Esophagus muscularis mucosa (tissue), 4 donors: Measurements from ENCODE around the gene KCNJ15. TPM values are rescaled to one million over a fixed set of nuclear protein-coding genes. Genes with fewer than 3 reads are reported as not detected.
A peak's percentile ranks its signal among the peaks of the same experiment; 100 is the strongest.

ENCODE experiments used
- DNase-seq: peaks from one replicate; pipeline ENCODE4 v3.0.0-alpha.2; 2017; ENCODE audit errors: extremely low spot score
- H3K27ac ChIP-seq, 4 donors: fragments of 200-600 bp; sonication (generic); replicated peaks in 1 of 4; 1 replicate in 3 of 4; 2 replicates in 1 of 4; pipeline ENCODE4 v1.5.1; 2016 to 2019; ENCODE audit warnings: mild to moderate bottlenecking in 1 of 4
- H3K27me3 ChIP-seq, 4 donors: fragments of 200-600 bp; sonication (generic); one replicate each; pipeline versions ENCODE4 v1.5.1 to v1.6.0; 2016 to 2019
- H3K36me3 ChIP-seq, 4 donors: fragments of 200-600 bp; sonication (generic); one replicate each; pipeline ENCODE4 v1.5.1; 2016 to 2019
- H3K4me1 ChIP-seq, 4 donors: fragments of 200-600 bp; sonication (generic); one replicate each; pipeline ENCODE4 v1.5.1; 2016 to 2019
- H3K4me3 ChIP-seq, 4 donors: fragments of 200-600 bp; sonication (generic); 1 replicate in 2 of 4; 2 replicates in 2 of 4; pipeline ENCODE4 v1.5.1; 2016 to 2019; ENCODE audit warnings: mild to moderate bottlenecking in 4 of 4, moderate library complexity in 1 of 4
- H3K9me3 ChIP-seq, 4 donors: fragments of 200-600 bp; sonication (generic); 1 replicate in 3 of 4; 2 replicates in 1 of 4; pipeline ENCODE4 v1.5.1; 2016 to 2019
- EP300 ChIP-seq: sonication (generic); formaldehyde crosslinking; IDR thresholded peaks from one replicate; pipeline ENCODE4 v1.6.1; 2017; ENCODE audit warnings: antibody characterized with exemption
- POLR2A ChIP-seq: fragments of 450-650 bp; IDR thresholded peaks from one replicate; pipeline ENCODE4 v1.6.1; 2017; ENCODE audit warnings: antibody characterized with exemption, moderate library complexity, mild to moderate bottlenecking, low read depth
- POLR2AphosphoS5 ChIP-seq, 2 donors: sonication (generic); formaldehyde crosslinking; IDR thresholded peaks; one replicate each; pipeline ENCODE4 v1.6.1; 2017; ENCODE audit warnings: antibody characterized with exemption in 2 of 2
- WGBS: methylation state at CpG from one replicate; pipeline ENCODE4 v1.1.5; 2018; 5-methylcytosine and 5-hydroxymethylcytosine counted together
- intact Hi-C: fragments of 100-400 bp; cut with DNase I; formaldehyde crosslinking; loops from one replicate; pipeline ENCODE4 v1.15.1; 2023
- total RNA-seq, 4 donors: library from RNA; depleted of rRNA; stranded (reverse); fragments of >200 nt; gene quantifications; one replicate each; pipeline versions ENCODE4 v1.1.0 to v1.2.1, GENCODE V29; 2016
- TF ChIP-seq, protein P1 (sequence below), 3 experiments: fragments of 200-600 bp in 2 of 3; fragments of 450-650 bp in 1 of 3; sonication (generic) in 2 of 3; IDR thresholded peaks; one replicate each; pipeline ENCODE4 v1.5.1; 2017 to 2019; ENCODE audit warnings: antibody characterized with exemption in 3 of 3, mild to moderate bottlenecking in 2 of 3, moderate library complexity in 1 of 3

The KCNJ15 gene
- total RNA-seq, 4 donors from 2014 or later: 1.2 to 1.6 TPM; not detected in 2

DNA sequence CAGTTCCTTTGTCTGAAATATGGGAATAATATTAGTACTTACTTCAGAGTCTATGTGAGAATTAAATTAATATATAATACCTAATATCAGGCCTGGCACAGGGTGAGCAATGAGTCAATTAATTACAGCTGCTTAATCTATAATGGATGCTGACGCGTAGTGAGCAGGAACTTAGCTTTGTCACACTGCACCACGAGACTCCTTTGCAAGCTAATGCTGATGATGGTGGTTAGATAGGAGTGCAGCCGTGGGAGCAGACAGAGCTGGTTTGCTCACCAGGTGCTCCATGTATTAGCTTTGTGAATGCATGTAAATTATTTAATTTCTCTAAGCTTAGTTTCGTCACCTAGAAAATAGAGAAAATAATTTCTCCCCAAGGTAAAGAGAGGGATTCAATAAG is 35.1 kb downstream of the KCNJ15 start:
- DNase-seq: no peak
- no peaks in the 10 kb centered on the region for H3K9me3 ChIP-seq
- H3K27ac ChIP-seq: no peak overlapping the region
- H3K27me3 ChIP-seq: peaks cover 0 to 5% (median 0%) of the 10 kb centered on the region in 4 donors
- no peak for TF ChIP-seq POLR2A
- no peaks in the 10 kb centered on the region for H3K36me3 ChIP-seq
- no peak overlapping the region for H3K4me3 ChIP-seq
- H3K4me1 ChIP-seq: peaks cover 5 to 12% (median 7%) of the 10 kb centered on the region in 4 donors
- WGBS: 89% methylated on average over 5 of the region's 5 CpGs
- intact Hi-C loops: no loop called here

DNA sequence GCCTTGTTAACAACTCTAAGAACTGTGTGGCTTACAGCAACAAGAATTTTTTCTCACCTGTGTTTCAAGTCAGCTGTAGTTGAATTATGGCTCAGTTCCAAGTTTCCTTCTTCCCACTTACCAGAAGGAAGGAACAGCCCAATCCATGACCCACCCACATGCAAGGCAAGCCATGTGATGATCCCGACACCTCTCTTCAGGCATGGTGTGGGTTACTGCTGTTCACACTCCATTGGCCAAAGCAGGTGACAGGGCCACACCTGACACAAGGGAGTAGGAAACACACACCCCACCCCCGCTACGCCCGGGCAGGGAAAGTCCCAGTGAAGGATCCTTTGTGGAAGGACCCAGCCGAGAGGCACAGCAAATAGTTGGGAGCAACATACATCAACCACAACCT is 36.3 kb downstream of the KCNJ15 start:
- DNase-seq: no peak
- intact Hi-C loops: no loop called here
- H3K36me3 ChIP-seq: no peaks in the 10 kb centered on the region
- no peak overlapping the region for H3K27ac ChIP-seq
- peaks cover 0 to 5% (median 0%) of the 10 kb centered on the region in 4 donors for H3K27me3 ChIP-seq
- H3K4me1 ChIP-seq: peaks cover 11 to 21% (median 14%) of the 10 kb centered on the region in 4 donors
- no peak overlapping the region for H3K4me3 ChIP-seq
- no peaks in the 10 kb centered on the region for H3K9me3 ChIP-seq
- TF ChIP-seq POLR2A (no peak), POLR2AphosphoS5 (IDR thresholded peaks at IDR 0.05) (no peak), EP300 (no peak)
- TF ChIP-seq, protein P1, sequence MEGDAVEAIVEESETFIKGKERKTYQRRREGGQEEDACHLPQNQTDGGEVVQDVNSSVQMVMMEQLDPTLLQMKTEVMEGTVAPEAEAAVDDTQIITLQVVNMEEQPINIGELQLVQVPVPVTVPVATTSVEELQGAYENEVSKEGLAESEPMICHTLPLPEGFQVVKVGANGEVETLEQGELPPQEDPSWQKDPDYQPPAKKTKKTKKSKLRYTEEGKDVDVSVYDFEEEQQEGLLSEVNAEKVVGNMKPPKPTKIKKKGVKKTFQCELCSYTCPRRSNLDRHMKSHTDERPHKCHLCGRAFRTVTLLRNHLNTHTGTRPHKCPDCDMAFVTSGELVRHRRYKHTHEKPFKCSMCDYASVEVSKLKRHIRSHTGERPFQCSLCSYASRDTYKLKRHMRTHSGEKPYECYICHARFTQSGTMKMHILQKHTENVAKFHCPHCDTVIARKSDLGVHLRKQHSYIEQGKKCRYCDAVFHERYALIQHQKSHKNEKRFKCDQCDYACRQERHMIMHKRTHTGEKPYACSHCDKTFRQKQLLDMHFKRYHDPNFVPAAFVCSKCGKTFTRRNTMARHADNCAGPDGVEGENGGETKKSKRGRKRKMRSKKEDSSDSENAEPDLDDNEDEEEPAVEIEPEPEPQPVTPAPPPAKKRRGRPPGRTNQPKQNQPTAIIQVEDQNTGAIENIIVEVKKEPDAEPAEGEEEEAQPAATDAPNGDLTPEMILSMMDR (IDR thresholded peaks at IDR 0.05): no peak
- 94% methylated on average over 5 of the region's 5 CpGs for WGBS

DNA sequence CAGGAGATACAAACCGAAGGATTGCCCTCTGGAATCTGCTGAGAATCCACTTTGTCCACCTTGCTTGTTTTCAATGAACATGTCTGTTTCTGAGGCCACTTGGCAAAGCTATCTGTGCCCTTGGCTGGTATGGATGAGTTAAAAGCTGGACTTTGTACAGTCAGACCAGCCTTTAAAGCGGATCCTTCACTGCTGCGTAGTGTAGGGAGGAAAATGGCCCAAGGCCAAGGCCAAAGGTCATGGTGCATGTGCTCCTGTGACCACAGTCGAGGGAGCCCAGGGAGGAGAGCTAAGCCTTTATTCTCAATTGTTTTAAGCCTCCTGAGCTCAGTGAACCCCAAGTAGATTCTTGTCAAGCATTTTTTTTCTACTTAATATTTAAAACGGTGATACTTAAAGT is 37.0 kb downstream of the KCNJ15 start:
- Histone ChIP-seq H3K36me3 (no peaks in the 10 kb centered on the region), H3K27me3 (peaks cover 0 to 5% (median 0%) of the 10 kb centered on the region in 4 donors), H3K4me3 (no peak overlapping the region), H3K4me1 (peaks cover 11 to 21% (median 14%) of the 10 kb centered on the region in 4 donors), H3K27ac (no peak overlapping the region), H3K9me3 (no peaks in the 10 kb centered on the region)
- no peak for DNase-seq
- TF ChIP-seq POLR2A: no peak
- no peak for TF ChIP-seq POLR2AphosphoS5 (IDR thresholded peaks at IDR 0.05)
- TF ChIP-seq, protein P1 (IDR thresholded peaks at IDR 0.05): no peak
- TF ChIP-seq EP300: no peak
- 59% methylated on average over 5 of the region's 5 CpGs for WGBS
- intact Hi-C loops: no loop called here

DNA sequence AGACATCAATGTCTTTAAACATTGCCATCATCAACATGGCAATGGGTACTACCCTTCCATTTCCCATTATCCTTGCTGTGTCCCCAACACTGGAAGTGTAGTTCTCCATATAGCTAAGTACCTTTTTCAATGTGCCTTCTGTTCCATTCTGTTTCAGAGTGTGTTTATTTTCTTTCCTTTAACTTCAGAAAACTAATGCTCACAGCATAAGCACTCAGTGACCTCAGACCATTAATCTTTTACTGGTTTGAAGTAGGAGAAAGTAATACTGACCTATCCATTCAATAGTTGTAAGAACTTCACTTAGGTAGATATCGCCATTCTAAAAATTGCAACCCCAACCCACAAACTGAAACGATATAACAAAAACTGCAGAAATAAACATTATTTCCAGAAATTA is 37.8 kb downstream of the KCNJ15 start:
- Histone ChIP-seq H3K9me3 (no peaks in the 10 kb centered on the region), H3K27me3 (peaks cover 0 to 11% (median 0%) of the 10 kb centered on the region in 4 donors), H3K36me3 (no peaks in the 10 kb centered on the region), H3K27ac (no peak overlapping the region), H3K4me3 (no peak overlapping the region), H3K4me1 (peaks cover 11 to 21% (median 14%) of the 10 kb centered on the region in 4 donors)
- no peak for TF ChIP-seq POLR2AphosphoS5 (IDR thresholded peaks at IDR 0.05)
- no peak for TF ChIP-seq EP300
- TF ChIP-seq, protein P1 (IDR thresholded peaks at IDR 0.05): no peak
- no peak for TF ChIP-seq POLR2A
- intact Hi-C loops: no loop called here
- WGBS: 81% methylated on average over 2 of the region's 2 CpGs
- DNase-seq: no peak

DNA sequence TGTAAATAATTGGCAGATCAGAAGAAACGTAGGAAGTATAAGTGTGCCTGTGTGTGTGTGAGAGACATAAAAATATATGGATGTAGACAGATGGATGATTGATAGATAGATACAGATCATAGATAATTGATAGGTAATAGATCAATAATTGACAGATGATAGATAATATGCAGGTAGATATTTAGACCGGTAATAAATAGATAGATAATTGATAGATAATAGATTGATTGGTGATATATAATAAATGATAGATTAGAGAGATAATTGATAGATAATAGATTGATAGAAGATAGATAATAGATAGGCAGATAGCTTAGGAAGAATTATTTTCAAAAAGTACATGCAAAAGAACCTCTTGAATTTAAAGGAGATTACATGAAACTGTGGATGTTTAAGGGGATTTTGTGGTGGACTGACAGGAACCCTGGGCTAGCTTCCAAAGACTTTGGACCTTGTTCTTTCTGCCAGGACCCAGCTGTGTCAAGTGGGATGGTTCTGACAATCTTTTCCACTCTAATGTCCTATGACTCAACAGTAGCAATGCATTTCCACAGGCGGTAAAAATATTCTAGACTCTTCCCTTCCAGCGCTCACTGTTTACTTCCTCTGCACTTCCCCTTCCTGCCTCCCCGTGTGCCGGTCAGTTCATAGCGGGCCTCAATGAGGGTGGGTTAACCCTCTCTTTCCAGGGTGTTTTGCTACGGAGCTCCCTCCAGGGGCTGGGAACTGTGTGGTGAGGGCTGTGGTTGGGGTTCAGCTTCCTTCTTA is 39.4 kb downstream of the KCNJ15 start:
- no peak for DNase-seq
- Histone ChIP-seq H3K4me3 (no peak overlapping the region), H3K27ac (no peak overlapping the region), H3K36me3 (no peaks in the 10 kb centered on the region), H3K4me1 (peaks cover 11 to 21% (median 14%) of the 10 kb centered on the region in 4 donors), H3K9me3 (no peaks in the 10 kb centered on the region), H3K27me3 (peaks cover 0 to 20% (median 0%) of the 10 kb centered on the region in 4 donors)
- WGBS: 32% methylated on average over 8 of the region's 8 CpGs
- TF ChIP-seq EP300 (no peak), POLR2AphosphoS5 (IDR thresholded peaks at IDR 0.05) (peak in 1 of 2 donors; percentile 4), POLR2A (no peak)
- TF ChIP-seq, protein P1 (IDR thresholded peaks at IDR 0.05): no peak
- intact Hi-C loops: no loop called here
